T-helper 22 cell (primary cell): Measurements from ENCODE around the gene GPAM.
A peak's percentile ranks its signal among the peaks of the same experiment; 100 is the strongest.

Experiments used
- DNase-seq: peaks from one replicate; pipeline ENCODE4 v3.0.0-alpha.2; 2020; ENCODE audit warnings: low read depth

Gene GPAM

GRCh38 chr10:112182784-112183328 is 709 bp downstream of the GPAM start:
- no peak for DNase-seq

GRCh38 chr10:112177247-112177646 is 6.3 kb downstream of the GPAM start:
- DNase-seq: no peak

- DNase-seq: no peak
These were observed 7.0 kb downstream of the GPAM start for GRCh38 chr10:112176543-112176942.

- DNase-seq: no peak
These were observed 8.2 kb downstream of the GPAM start for GRCh38 chr10:112175409-112175808.

- no peak for DNase-seq
These were observed 10.4 kb downstream of the GPAM start for GRCh38 chr10:112173206-112173605.

- no peak for DNase-seq
These were observed 14.8 kb downstream of the GPAM start for GRCh38 chr10:112168733-112169132.

- no peak for DNase-seq
These were observed 16.8 kb downstream of the GPAM start for GRCh38 chr10:112166800-112167199.

- DNase-seq: no peak
These were observed 21.6 kb downstream of the GPAM start for GRCh38 chr10:112161757-112162518.

GRCh38 chr10:112160834-112161233 is 22.7 kb downstream of the GPAM start:
- no peak for DNase-seq

- no peak for DNase-seq
These were observed 24.1 kb downstream of the GPAM start for GRCh38 chr10:112159469-112159868.

- no peak for DNase-seq
These were observed 32.0 kb downstream of the GPAM start for GRCh38 chr10:112151524-112152039.

- no peak for DNase-seq
These were observed 35.2 kb downstream of the GPAM start for GRCh38 chr10:112148331-112148730.

GRCh38 chr10:112146799-112147198 is 36.8 kb downstream of the GPAM start:
- no peak for DNase-seq

- no peak for DNase-seq
These were observed 38.3 kb downstream of the GPAM start for GRCh38 chr10:112145263-112145662.

- no peak for DNase-seq
These were observed 40.1 kb downstream of the GPAM start for GRCh38 chr10:112143420-112143819.

- no peak for DNase-seq
These were observed 42.3 kb downstream of the GPAM start for GRCh38 chr10:112141292-112141691.

- DNase-seq: peak; percentile 17
These were observed 43.2 kb downstream of the GPAM start for GRCh38 chr10:112140110-112140970.

- no peak for DNase-seq
These were observed 44.4 kb downstream of the GPAM start for GRCh38 chr10:112139176-112139575.

- peak; percentile 13 for DNase-seq
These were observed 46.2 kb downstream of the GPAM start for GRCh38 chr10:112137154-112137987.

GRCh38 chr10:112136486-112137153 is 46.9 kb downstream of the GPAM start:
- DNase-seq: no peak

- DNase-seq: no peak
These were observed 48.0 kb downstream of the GPAM start for GRCh38 chr10:112135604-112136003.
